ENCODE data around the gene IRAK1. TPM values are rescaled to one million over a fixed set of nuclear protein-coding genes. Genes with fewer than 3 reads are reported as not detected.

The IRAK1 gene
- polyA plus RNA-seq, 1 of the 3 experiments (the other 2 are of a cell fraction): 68.5 TPM

DNA sequence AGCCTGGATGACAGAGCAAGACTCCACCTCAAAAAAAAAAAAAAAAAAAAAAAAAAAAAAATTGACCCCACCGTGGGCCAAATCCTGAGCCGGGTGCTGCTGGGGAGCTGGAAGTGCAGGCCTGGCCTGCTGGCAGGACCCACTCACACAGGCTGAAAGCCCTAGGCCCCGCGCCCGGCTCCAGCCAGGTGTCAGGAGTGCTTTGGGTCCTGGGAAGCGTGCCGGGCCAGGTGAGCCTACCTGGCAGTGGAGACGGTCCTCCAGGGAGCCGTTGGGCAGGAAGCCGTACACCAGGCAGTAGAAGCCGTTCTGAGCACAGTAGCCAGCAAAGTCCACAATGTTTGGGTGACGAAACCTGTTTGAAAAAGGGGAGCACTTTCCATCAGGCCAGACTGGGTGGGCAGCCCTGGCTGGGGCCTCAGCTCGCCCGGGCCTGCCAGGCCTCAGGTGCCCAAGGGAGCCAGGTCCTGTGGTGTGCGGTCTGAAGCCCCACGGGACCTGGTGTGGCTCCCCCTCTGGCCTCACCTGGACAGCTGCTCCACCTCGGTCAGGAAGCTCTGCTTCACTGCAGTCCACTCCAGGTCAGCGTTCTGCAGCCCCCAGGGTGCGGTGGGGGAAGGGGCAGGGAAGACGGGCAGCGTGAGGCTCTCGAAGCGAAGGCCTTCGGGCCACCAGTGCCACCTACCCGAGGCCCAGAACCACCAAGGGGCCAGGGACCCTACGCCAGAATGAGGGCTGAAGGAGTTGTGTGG lies 1.8 kb downstream of the IRAK1 start:
- DNase-seq: no peak
- H3K9ac ChIP-seq: 0 out of 2 replicates have a peak overlapping the region, but pooled peaks have one; percentile 74
- peaks cover 26% of the 10 kb centered on the region for H3K79me2 ChIP-seq (ENCODE audit: insufficient read depth)
- H3K9me3 ChIP-seq: no peaks in the 10 kb centered on the region
- POLR2A ChIA-PET: interaction anchor here (1.2 to 1.3 kb wide), 2 partner anchors 44 to 47 kb away, joined by 3 read pairs; partner anchors contain the start of gene HCFC1
- no peak overlapping the region for H2AFZ ChIP-seq (ENCODE audit: low read depth)
- CTCF ChIA-PET: interaction anchor here (1.0 to 1.3 kb wide), 4 partner anchors 7 to 472 kb away, joined by 3 to 4 read pairs (median 3); no protein-coding TSS in a partner anchor
- peaks cover 4% of the 10 kb centered on the region; the same call in 1 of the 2 replicates for H4K20me1 ChIP-seq (ENCODE audit: insufficient read depth)
- no peak overlapping the region; a peak in 1 of 4 replicates for H3K27ac ChIP-seq (ENCODE audit: low read depth in 2 of 2, low read length in 1 of 2)
- peaks cover 3% of the 10 kb centered on the region; the same call in 1 of the 2 replicates for H3K27me3 ChIP-seq (ENCODE audit: insufficient read depth)
- WGBS (ENCODE audit: low lambda C conversion rate): 41% methylated on average over 13 of the region's 26 CpGs
- H3K4me1 ChIP-seq (ENCODE audit: control insufficient read depth in 1 of 2, insufficient read depth in 2 of 2, low read depth in 1 of 2, low read length in 1 of 2): peaks cover 0 to 23% of the 10 kb centered on the region in 2 experiments; a peak in 1 of 4 replicates
- H3K36me3 ChIP-seq (replicated peaks in 1 of 2; ENCODE audit: control insufficient read depth in 1 of 2, insufficient read depth in 2 of 2, low read length in 1 of 2): peaks cover 0 to 23% of the 10 kb centered on the region in 2 experiments
- no peaks in the 10 kb centered on the region for H3K9me2 ChIP-seq
- TF ChIP-seq RAD21 (IDR thresholded peaks at IDR 0.05; ENCODE audit: low read length): no peak
- TF ChIP-seq, protein P1, sequence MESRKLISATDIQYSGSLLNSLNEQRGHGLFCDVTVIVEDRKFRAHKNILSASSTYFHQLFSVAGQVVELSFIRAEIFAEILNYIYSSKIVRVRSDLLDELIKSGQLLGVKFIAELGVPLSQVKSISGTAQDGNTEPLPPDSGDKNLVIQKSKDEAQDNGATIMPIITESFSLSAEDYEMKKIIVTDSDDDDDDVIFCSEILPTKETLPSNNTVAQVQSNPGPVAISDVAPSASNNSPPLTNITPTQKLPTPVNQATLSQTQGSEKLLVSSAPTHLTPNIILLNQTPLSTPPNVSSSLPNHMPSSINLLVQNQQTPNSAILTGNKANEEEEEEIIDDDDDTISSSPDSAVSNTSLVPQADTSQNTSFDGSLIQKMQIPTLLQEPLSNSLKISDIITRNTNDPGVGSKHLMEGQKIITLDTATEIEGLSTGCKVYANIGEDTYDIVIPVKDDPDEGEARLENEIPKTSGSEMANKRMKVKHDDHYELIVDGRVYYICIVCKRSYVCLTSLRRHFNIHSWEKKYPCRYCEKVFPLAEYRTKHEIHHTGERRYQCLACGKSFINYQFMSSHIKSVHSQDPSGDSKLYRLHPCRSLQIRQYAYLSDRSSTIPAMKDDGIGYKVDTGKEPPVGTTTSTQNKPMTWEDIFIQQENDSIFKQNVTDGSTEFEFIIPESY (IDR thresholded peaks at IDR 0.05; ENCODE audit: borderline replicate concordance, low read depth): no peak
- no peak for TF ChIP-seq TEAD4 (IDR thresholded peaks at IDR 0.05; ENCODE audit: borderline replicate concordance, insufficient read depth)
- TF ChIP-seq CHD2 (IDR thresholded peaks at IDR 0.05; ENCODE audit: low read length, partially characterized antibody): no peak
- TF ChIP-seq POLR2AphosphoS5 (IDR thresholded peaks at IDR 0.05; ENCODE audit: low read depth, low read length): no peak
- no peak for TF ChIP-seq GATA2 (CRISPR knock-in tag; IDR thresholded peaks at IDR 0.05)
- TF ChIP-seq MXI1 (IDR thresholded peaks at IDR 0.05; ENCODE audit: low read depth, low read length): no peak
- TF ChIP-seq USF2 (IDR thresholded peaks at IDR 0.05; ENCODE audit: borderline replicate concordance, low read depth, low read length): no peak
- no peak for TF ChIP-seq MAX (IDR thresholded peaks at IDR 0.05; ENCODE audit: low read depth)
- no peak for TF ChIP-seq SMC3 (IDR thresholded peaks at IDR 0.05; ENCODE audit: low read depth, low read length)
- TF ChIP-seq REST (IDR thresholded peaks at IDR 0.05; ENCODE audit: low read depth, low read length): no peak
- no peak for TF ChIP-seq TAF1 (IDR thresholded peaks at IDR 0.05; ENCODE audit: borderline replicate concordance, low read depth, low read length)
- TF ChIP-seq, protein P2, sequence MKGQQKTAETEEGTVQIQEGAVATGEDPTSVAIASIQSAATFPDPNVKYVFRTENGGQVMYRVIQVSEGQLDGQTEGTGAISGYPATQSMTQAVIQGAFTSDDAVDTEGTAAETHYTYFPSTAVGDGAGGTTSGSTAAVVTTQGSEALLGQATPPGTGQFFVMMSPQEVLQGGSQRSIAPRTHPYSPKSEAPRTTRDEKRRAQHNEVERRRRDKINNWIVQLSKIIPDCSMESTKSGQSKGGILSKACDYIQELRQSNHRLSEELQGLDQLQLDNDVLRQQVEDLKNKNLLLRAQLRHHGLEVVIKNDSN (IDR thresholded peaks at IDR 0.05; ENCODE audit: borderline replicate concordance, low read depth): no peak
- no peak for TF ChIP-seq NRF1 (IDR thresholded peaks at IDR 0.05; ENCODE audit: low read depth, low read length)
- TF ChIP-seq PBX3 (IDR thresholded peaks at IDR 0.05): no peak
- no peak for TF ChIP-seq MEF2A (IDR thresholded peaks at IDR 0.05; ENCODE audit: borderline replicate concordance, low read depth)
- H3K4me3 ChIP-seq (ENCODE audit: low read depth in 2 of 2, low read length in 1 of 2): peak overlapping the region; percentile 52 to 57
- H3K4me2 ChIP-seq: peak overlapping the region; percentile 84
- H3F3A ChIP-seq (replicated peaks; ENCODE audit: insufficient read depth): peaks cover 7% of the 10 kb centered on the region
